Parathyroid adenoma (tissue), 2 donors: ENCODE results near the gene PLEKHJ1.

Experiments used
- H2AFZ ChIP-seq: fragments of 300-600 bp; sonication (generic); one replicate; pipeline ENCODE4 v1.7.0; 2017; ENCODE audit warnings: antibody characterized with exemption, mild to moderate bottlenecking
- H3K27ac ChIP-seq: fragments of 300-600 bp; sonication (generic); one replicate; pipeline ENCODE4 v1.7.0; 2017
- H3K27me3 ChIP-seq: fragments of 300-600 bp; sonication (generic); one replicate; pipeline ENCODE4 v1.7.0; 2017; ENCODE audit warnings: low read length; ENCODE audit not compliant: control insufficient read depth, insufficient read depth
- H3K36me3 ChIP-seq: fragments of 300-600 bp; sonication (generic); one replicate; pipeline ENCODE4 v1.7.0; 2017; ENCODE audit warnings: low read length; ENCODE audit not compliant: control insufficient read depth, insufficient read depth
- H3K4me1 ChIP-seq: fragments of 300-600 bp; sonication (generic); one replicate; pipeline ENCODE4 v1.7.0; 2017; ENCODE audit warnings: control low read depth
- H3K4me2 ChIP-seq: fragments of 300-600 bp; sonication (generic); one replicate; pipeline ENCODE4 v1.7.0; 2017; ENCODE audit warnings: low read length
- H3K4me3 ChIP-seq: fragments of 300-600 bp; sonication (generic); one replicate; pipeline ENCODE4 v1.7.0; 2017; ENCODE audit warnings: low read depth, low read length
- H3K79me2 ChIP-seq: fragments of 300-600 bp; sonication (generic); one replicate; pipeline ENCODE4 v1.7.0; 2017; ENCODE audit warnings: control low read depth
- H3K9ac ChIP-seq: fragments of 300-600 bp; sonication (generic); one replicate; pipeline ENCODE4 v1.7.0; 2017; ENCODE audit warnings: mild to moderate bottlenecking
- H3K9me3 ChIP-seq: fragments of 300-600 bp; sonication (generic); one replicate; pipeline ENCODE4 v1.7.0; 2017; ENCODE audit warnings: low read length; ENCODE audit not compliant: control insufficient read depth
- TF ChIP-seq, protein P1 (sequence below): fragments of 300-600 bp; sonication (generic); IDR thresholded peaks from one replicate; pipeline ENCODE4 v1.7.0; 2017; ENCODE audit warnings: antibody characterized with exemption, mild to moderate bottlenecking
- donor health status: primary hyperparathyroidism.

Gene PLEKHJ1

DNA sequence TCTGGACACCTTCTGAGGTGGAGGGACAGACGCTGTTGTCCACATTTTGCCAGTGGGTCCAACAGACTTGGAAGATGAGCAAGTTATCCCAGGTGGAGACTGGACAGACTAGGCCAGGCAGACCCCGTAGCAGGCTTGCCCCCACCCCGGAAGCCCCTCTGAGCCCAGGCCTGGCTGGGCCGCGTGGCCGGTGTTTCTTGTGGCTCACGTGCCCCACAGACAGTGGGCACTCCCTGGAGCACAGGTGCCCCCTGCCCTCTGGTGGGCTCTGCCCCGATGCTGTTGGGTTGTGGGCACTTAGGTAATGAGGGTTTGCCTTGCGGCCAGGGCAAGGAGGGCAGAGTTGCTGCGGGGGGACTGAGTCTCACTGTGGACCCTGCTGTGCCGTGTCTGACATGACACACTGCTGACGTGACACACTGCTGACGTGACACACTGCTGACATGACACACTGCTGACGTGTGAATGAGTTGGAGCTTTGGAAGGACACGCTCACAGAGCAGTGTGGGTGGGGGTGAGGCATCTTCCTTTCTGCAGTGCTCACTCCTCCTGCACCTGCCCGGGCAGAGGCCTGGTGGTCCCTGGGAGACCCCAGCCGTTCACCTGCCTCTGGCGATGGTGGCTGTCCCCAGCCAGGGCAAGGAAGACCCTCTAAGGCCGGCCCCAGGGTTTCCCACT is 47.3 kb downstream of the PLEKHJ1 start:
- Histone ChIP-seq H3K4me1 (no peaks in the 10 kb centered on the region), H3K27ac (no peak overlapping the region)
- TF ChIP-seq, protein P1, sequence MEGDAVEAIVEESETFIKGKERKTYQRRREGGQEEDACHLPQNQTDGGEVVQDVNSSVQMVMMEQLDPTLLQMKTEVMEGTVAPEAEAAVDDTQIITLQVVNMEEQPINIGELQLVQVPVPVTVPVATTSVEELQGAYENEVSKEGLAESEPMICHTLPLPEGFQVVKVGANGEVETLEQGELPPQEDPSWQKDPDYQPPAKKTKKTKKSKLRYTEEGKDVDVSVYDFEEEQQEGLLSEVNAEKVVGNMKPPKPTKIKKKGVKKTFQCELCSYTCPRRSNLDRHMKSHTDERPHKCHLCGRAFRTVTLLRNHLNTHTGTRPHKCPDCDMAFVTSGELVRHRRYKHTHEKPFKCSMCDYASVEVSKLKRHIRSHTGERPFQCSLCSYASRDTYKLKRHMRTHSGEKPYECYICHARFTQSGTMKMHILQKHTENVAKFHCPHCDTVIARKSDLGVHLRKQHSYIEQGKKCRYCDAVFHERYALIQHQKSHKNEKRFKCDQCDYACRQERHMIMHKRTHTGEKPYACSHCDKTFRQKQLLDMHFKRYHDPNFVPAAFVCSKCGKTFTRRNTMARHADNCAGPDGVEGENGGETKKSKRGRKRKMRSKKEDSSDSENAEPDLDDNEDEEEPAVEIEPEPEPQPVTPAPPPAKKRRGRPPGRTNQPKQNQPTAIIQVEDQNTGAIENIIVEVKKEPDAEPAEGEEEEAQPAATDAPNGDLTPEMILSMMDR: no peak

DNA sequence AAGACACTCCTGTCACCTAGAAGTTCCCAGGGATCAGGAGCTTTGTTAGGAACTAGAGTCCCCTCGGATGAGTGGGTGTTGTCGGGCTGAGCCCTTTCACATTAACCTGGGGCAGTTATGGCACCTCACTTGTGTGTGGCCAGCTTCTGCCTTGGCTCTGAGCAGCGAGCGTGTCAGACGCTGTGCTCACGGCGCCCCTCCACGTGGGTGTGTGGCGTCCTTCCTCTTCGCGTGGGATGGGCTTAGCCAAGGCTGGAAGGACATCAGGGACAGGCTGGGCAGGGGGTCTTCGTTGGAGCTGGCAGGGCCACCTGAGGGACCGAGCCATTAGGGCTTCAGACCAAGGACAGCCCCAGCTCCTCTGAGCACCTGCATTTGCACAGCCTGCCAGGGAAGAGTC is 49.0 kb downstream of the PLEKHJ1 start:
- no peak overlapping the region for H3K4me2 ChIP-seq
- TF ChIP-seq, protein P1: no peak
- H3K4me1 ChIP-seq: no peaks in the 10 kb centered on the region
- no peaks in the 10 kb centered on the region for H3K27me3 ChIP-seq
- H3K4me3 ChIP-seq: no peak overlapping the region
- no peaks in the 10 kb centered on the region for H3K9me3 ChIP-seq
- peaks cover 54% of the 10 kb centered on the region for H3K79me2 ChIP-seq
- H3K36me3 ChIP-seq: no peaks in the 10 kb centered on the region
- no peak overlapping the region for H2AFZ ChIP-seq
- H3K9ac ChIP-seq: no peak overlapping the region
- no peak overlapping the region for H3K27ac ChIP-seq

More for the DNA sequence above, 47.3 kb downstream of the PLEKHJ1 start:
- Histone ChIP-seq H2AFZ (no peak overlapping the region), H3K79me2 (peaks cover 49% of the 10 kb centered on the region), H3K27me3 (no peaks in the 10 kb centered on the region), H3K9ac (no peak overlapping the region), H3K9me3 (no peaks in the 10 kb centered on the region), H3K36me3 (no peaks in the 10 kb centered on the region), H3K4me2 (no peak overlapping the region), H3K4me3 (no peak overlapping the region)

DNA sequence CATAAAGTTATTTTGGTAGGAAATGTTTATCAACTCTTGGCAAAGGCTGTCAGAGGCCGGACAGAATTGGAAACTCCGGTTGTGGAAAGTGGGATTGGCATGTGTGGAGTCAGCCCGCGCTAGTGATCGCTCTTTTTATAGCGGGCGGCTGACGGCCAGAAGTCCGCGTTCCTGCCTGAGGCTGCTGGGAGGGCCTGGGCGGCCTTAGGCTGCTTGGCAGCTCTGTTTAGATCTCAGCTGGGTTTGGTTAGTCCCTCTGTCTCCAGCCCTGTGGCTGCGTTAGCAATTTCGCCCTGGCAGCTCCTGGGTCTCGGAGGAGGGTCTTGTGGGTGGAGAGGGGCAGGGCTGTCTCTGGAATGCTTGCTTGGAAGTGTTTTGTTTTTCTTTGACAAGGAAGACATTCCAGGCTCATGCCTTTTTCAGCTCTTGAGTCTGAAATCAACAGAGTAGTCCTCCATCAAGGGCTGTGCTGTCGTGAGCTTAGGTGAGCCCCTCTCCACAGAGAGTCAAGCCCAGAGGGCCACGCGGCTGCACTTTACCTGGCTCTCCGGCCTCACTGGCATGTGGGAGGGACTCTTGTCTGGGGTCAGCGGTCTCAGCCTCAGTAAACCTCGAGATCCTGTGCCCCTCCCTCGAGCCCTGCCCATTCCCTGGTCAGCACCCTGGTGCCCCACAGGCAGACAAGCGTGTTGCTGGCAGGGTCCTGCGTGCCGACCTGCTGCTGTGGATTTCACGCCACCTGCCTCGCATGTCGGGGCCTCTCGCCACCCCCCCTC is 49.9 kb downstream of the PLEKHJ1 start:
- no peaks in the 10 kb centered on the region for H3K9me3 ChIP-seq
- H3K27ac ChIP-seq: no peak overlapping the region
- H3K27me3 ChIP-seq: no peaks in the 10 kb centered on the region
- no peak overlapping the region for H2AFZ ChIP-seq
- peaks cover 61% of the 10 kb centered on the region for H3K79me2 ChIP-seq
- H3K4me3 ChIP-seq: no peak overlapping the region
- no peak overlapping the region for H3K9ac ChIP-seq
- TF ChIP-seq, protein P1: no peak
- no peaks in the 10 kb centered on the region for H3K4me1 ChIP-seq
- H3K4me2 ChIP-seq: no peak overlapping the region
- H3K36me3 ChIP-seq: no peaks in the 10 kb centered on the region

DNA sequence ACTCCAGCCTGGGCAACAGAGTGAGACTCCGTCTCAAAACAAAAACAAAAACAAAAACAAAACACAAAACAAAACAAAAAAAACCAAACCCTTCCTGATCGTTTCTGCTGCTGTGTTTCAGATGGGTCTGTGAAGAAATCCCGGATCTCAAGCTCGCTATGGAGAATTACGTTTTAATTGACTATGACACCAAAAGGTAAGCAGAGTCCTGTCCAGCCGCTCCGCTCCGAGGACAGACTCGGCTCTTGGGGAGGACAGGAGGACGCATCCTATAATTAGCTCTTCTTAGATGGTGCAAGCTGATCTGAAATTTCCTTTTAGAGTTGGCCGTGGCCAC is 50.4 kb downstream of the PLEKHJ1 start:
- H3K27me3 ChIP-seq: no peaks in the 10 kb centered on the region
- no peak overlapping the region for H3K4me3 ChIP-seq
- H3K4me2 ChIP-seq: no peak overlapping the region
- H2AFZ ChIP-seq: no peak overlapping the region
- no peak overlapping the region for H3K27ac ChIP-seq
- H3K9me3 ChIP-seq: no peaks in the 10 kb centered on the region
- no peaks in the 10 kb centered on the region for H3K36me3 ChIP-seq
- no peaks in the 10 kb centered on the region for H3K4me1 ChIP-seq
- TF ChIP-seq, protein P1: no peak
- H3K9ac ChIP-seq: no peak overlapping the region
- peaks cover 66% of the 10 kb centered on the region for H3K79me2 ChIP-seq
